ENCODE results near the gene EDDM13. TPM values are rescaled to one million over a fixed set of nuclear protein-coding genes. Genes with fewer than 3 reads are reported as not detected.
"Not testable (repeated sequence)": the region's sequence is repeated elsewhere in the genome, so short reads cannot be mapped to it uniquely, and the experiment has no call there.

The EDDM13 gene
- total RNA-seq, 1 donor = not detected

DNA sequence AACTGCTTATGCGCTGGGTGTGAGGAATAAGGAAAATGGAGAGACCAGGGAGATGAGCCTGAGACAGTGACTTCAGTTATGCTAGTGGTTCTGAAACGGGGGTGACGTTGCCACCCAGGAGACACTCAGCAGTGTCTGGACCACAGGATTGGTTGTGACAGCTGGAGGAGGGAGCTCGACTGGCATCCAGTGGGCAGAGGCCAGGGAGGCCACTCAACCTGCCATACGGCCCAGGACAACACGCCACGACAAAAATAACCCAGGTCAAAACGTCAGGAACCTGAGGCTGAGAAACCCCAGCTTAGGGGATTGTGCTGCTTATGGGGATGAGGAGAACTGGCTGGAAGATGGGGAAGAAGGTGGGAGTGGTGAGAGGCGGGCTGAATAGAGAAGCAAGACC, 31.7 kb downstream of the EDDM13 start:
- TF ChIP-seq, protein P1, sequence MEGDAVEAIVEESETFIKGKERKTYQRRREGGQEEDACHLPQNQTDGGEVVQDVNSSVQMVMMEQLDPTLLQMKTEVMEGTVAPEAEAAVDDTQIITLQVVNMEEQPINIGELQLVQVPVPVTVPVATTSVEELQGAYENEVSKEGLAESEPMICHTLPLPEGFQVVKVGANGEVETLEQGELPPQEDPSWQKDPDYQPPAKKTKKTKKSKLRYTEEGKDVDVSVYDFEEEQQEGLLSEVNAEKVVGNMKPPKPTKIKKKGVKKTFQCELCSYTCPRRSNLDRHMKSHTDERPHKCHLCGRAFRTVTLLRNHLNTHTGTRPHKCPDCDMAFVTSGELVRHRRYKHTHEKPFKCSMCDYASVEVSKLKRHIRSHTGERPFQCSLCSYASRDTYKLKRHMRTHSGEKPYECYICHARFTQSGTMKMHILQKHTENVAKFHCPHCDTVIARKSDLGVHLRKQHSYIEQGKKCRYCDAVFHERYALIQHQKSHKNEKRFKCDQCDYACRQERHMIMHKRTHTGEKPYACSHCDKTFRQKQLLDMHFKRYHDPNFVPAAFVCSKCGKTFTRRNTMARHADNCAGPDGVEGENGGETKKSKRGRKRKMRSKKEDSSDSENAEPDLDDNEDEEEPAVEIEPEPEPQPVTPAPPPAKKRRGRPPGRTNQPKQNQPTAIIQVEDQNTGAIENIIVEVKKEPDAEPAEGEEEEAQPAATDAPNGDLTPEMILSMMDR (IDR thresholded peaks at IDR 0.05; ENCODE audit: insufficient read depth, low read length) = no peak
- DNase-seq (ENCODE audit: low read depth) = no peak

DNA sequence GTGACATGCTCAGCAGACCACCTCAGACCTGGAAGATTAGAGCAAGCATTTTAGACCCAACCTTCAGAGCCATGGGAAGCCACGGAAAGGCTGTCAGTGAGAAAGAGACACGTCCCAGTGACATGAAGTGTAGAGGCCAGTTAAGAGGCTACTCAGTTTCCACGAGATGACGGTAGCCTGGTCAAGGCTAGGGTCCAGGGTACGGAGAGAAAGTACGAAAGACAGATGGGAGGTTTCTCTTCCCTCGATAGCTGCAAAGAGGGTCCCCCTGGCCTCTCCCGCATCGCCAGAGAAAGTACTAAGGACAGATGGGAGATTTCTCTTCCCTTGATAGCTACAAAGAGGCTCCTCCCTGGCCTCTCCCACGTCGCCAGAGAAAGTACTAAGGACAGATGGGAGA, 33.5 kb downstream of the EDDM13 start:
- H3K4me3 ChIP-seq (ENCODE audit: low read depth, low read length) = no peak overlapping the region
- TF ChIP-seq, protein P1 (IDR thresholded peaks at IDR 0.05; ENCODE audit: insufficient read depth, low read length) = no peak
- DNase-seq (ENCODE audit: low read depth) = no peak

More for the DNA sequence above, 31.7 kb downstream of the EDDM13 start:
- H3K4me3 ChIP-seq (ENCODE audit: low read depth, low read length) = no peak overlapping the region

DNA sequence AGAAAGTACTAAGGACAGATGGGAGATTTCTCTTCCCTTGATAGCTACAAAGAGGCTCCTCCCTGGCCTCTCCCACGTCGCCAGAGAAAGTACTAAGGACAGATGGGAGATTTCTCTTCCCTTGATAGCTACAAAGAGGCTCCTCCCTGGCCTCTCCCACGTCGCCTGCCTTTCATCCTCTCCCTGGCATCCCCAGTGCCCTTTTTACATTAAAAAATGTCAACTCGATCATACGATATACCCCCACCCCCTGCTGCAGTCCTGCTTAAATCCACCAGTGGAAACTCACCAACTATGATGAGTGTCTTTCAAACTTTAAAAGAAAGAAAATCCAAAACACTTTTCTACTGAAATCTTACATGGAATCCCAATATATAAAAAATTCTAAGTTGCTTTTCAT, 34.5 kb downstream of the EDDM13 start:
- H3K4me3 ChIP-seq (ENCODE audit: low read depth, low read length); DNase-seq (ENCODE audit: low read depth): not testable (repeated sequence)

DNA sequence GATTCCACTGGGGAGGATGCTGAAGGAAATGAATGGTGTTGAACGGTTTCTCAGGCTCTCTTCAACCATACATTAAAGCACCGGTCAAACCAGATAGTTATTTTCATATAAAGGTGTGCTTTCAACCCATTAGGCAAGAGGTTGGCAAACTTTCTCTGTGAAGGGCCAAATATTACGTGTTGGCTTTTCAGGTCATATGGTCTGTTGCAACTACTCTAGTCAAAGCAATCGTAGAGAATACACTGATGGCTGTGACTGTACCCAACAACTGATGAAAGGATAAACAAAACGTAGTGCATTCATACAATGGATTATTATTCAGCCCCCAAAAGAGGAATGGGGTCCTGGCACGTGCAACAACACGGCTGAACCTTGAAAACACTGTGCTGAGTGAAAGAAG, 36.2 kb downstream of the EDDM13 start:
- no peak for DNase-seq (ENCODE audit: low read depth)
- TF ChIP-seq, protein P1 (IDR thresholded peaks at IDR 0.05; ENCODE audit: insufficient read depth, low read length) = no peak
- H3K4me3 ChIP-seq (ENCODE audit: low read depth, low read length) = no peak overlapping the region

DNA sequence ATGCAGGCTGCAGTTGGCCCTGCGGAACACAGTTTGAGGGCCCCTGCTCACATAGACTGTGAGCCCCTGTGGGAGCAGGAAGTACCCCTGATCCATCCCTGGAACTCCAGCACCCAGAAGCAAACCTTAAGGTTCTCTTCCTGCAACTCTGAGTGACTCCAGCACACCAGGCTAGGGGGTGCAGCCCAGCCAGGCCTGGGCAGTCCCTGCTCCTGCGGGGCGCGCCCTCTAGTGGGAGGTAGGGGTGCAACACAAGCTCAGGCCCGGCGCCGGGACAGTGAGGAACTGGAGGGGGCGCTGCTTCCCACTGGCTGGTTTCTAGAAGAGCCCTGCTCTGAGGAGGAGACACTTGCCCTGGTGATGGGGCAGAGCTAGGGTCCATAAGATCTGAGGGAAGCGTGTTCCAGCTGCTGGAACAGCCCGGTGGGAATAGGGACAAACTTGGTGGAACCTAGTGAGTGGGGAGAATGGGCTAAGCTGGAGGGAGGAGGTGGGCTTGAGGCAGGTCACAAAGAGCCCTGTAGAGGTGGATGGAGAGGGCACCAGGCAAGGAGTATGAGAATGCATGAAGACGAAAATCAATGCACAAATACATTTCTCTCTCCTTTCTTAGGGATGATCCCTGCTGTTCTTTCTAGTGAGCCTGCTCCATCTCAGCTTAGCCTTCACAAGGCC, 37.1 kb downstream of the EDDM13 start:
- peak; percentile 7 for DNase-seq (ENCODE audit: low read depth)

DNA sequence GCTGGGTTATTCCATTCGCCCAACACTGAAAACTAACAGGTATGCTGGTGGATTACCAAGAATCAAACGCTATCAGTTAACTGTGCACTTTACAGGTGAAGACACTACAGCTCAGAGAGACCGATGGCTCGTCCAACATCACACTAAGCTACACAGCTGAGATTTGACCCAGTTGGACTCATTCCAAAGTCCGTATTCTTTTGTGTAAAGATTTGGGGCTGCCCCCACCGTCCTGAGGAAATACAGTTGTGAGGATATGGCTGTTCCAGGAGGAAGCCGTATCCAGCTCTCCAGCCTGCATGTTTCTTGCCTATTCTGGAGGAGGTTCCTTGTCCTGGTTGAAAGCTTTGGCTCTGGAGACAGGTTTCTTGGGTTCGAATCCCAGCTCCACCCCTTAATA, 37.9 kb downstream of the EDDM13 start:
- DNase-seq (ENCODE audit: low read depth) = no peak
- H3K4me3 ChIP-seq (ENCODE audit: low read depth, low read length) = no peak overlapping the region
- TF ChIP-seq, protein P1 (IDR thresholded peaks at IDR 0.05; ENCODE audit: insufficient read depth, low read length) = no peak

More for the DNA sequence above, 37.1 kb downstream of the EDDM13 start:
- TF ChIP-seq, protein P1 (IDR thresholded peaks at IDR 0.05; ENCODE audit: insufficient read depth, low read length) = peak; percentile 59
- H3K4me3 ChIP-seq (ENCODE audit: low read depth, low read length) = no peak overlapping the region

DNA sequence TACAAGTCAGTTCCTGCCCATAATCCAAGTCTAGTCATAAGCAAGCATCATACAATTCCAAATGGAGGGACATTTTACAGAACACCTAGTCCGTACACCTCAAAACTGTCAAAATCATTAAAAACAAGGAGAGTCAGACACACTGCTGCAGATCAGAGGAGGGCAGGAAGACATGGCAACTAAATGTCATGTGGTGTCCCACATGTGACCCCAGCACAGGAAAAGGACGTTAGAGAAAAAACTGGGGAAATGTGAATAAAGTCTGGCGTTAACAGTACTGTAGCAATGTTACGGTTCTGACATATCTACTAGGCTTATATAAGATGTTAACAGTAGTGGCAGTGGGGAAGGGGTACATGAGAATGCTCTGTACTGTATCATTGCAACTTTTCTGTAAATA, 39.8 kb downstream of the EDDM13 start:
- no peak for DNase-seq (ENCODE audit: low read depth)
- TF ChIP-seq, protein P1 (IDR thresholded peaks at IDR 0.05; ENCODE audit: insufficient read depth, low read length) = no peak
- no peak overlapping the region for H3K4me3 ChIP-seq (ENCODE audit: low read depth, low read length)

All from fibroblast of the aortic adventitia (primary cell).